ENCODE results near the gene CIAPIN1. TPM values are rescaled to one million over a fixed set of nuclear protein-coding genes. Genes with fewer than 3 reads are reported as not detected.

Gene CIAPIN1
- polyA plus RNA-seq, 3 donors: 24.0 to 46.5 (median 42.1) TPM

GRCh38 chr16:57391708-57392107 is 55.5 kb downstream of the CIAPIN1 start:
- Mint-ChIP-seq H3K4me3 (no peak overlapping the region), H3K27me3 (ENCODE audit: low read depth in 3 of 3) (peaks cover 10 to 25% (median 19%) of the 10 kb centered on the region in 3 donors), H3K27ac (no peak overlapping the region), H3K9me3 (peaks cover 0 to 11% (median 4%) of the 10 kb centered on the region in 7 donors), H3K36me3 (no peaks in the 10 kb centered on the region), H3K4me1 (peaks cover 4% of the 10 kb centered on the region)
- peaks cover 0 to 6% of the 10 kb centered on the region in 2 donors for H3K4me1 ChIP-seq (ENCODE audit: control insufficient read depth in 1 of 2, insufficient read depth in 2 of 2, low read length in 2 of 2)
- no peak overlapping the region for H3K4me3 ChIP-seq (replicated peaks in 1 of 3; ENCODE audit: low read depth in 2 of 3, low read length in 3 of 3)
- no CpG with 5 or more reads among the region's 5 CpGs for WGBS (ENCODE audit: insufficient coverage)
- H3K9me3 ChIP-seq (replicated peaks in 1 of 2; ENCODE audit: control insufficient read depth in 1 of 2, insufficient read depth in 1 of 2, low read length in 2 of 2): peaks cover 0 to 9% of the 10 kb centered on the region in 2 donors
- H3K79me2 ChIP-seq (ENCODE audit: insufficient read depth, low read length): no peaks in the 10 kb centered on the region
- no peak for TF ChIP-seq CTCF (IDR thresholded peaks at IDR 0.05)
- H3K4me2 ChIP-seq (replicated peaks; ENCODE audit: extremely low read depth, low read length, poor library complexity, severe bottlenecking): no peak overlapping the region
- no peak overlapping the region for H3K27ac ChIP-seq (ENCODE audit: low read depth in 1 of 2, low read length in 2 of 2)
- H4K20me1 ChIP-seq (ENCODE audit: insufficient read depth, low read length): no peaks in the 10 kb centered on the region
- intact Hi-C loops (cut with micrococcal nuclease): no loop called here
- H3K27me3 ChIP-seq (ENCODE audit: control insufficient read depth in 2 of 2, insufficient read depth in 2 of 2, low read length in 2 of 2): peaks cover 0 to 10% of the 10 kb centered on the region in 2 donors
- no peak for DNase-seq
- H3K9ac ChIP-seq (ENCODE audit: insufficient read depth, low read length, poor library complexity, severe bottlenecking): no peak overlapping the region
- no peak overlapping the region for H2AFZ ChIP-seq (ENCODE audit: insufficient read depth, low read depth, low read length, poor library complexity, severe bottlenecking)
- H3K36me3 ChIP-seq (replicated peaks in 1 of 2; ENCODE audit: control insufficient read depth in 1 of 2, insufficient read depth in 2 of 2, low read length in 2 of 2): no peaks in the 10 kb centered on the region

GRCh38 chr16:57391300-57391699 is 55.9 kb downstream of the CIAPIN1 start:
- Mint-ChIP-seq H3K36me3 (no peaks in the 10 kb centered on the region), H3K4me3 (no peak overlapping the region), H3K9me3 (peaks cover 0 to 11% (median 4%) of the 10 kb centered on the region in 7 donors), H3K4me1 (peaks cover 4% of the 10 kb centered on the region), H3K27me3 (ENCODE audit: low read depth in 3 of 3) (peaks cover 14 to 25% (median 19%) of the 10 kb centered on the region in 3 donors), H3K27ac (no peak overlapping the region)
- 86% methylated on average over 3 of the region's 4 CpGs for WGBS (ENCODE audit: insufficient coverage)
- H3K9ac ChIP-seq (ENCODE audit: insufficient read depth, low read length, poor library complexity, severe bottlenecking): no peak overlapping the region
- intact Hi-C loops (cut with micrococcal nuclease): no loop called here
- H4K20me1 ChIP-seq (ENCODE audit: insufficient read depth, low read length): no peaks in the 10 kb centered on the region
- TF ChIP-seq CTCF (IDR thresholded peaks at IDR 0.05): no peak
- H3K9me3 ChIP-seq (replicated peaks in 1 of 2; ENCODE audit: control insufficient read depth in 1 of 2, insufficient read depth in 1 of 2, low read length in 2 of 2): peaks cover 0 to 9% of the 10 kb centered on the region in 2 donors
- no peak for DNase-seq
- no peak overlapping the region for H3K27ac ChIP-seq (ENCODE audit: low read depth in 1 of 2, low read length in 2 of 2)
- H2AFZ ChIP-seq (ENCODE audit: insufficient read depth, low read depth, low read length, poor library complexity, severe bottlenecking): no peak overlapping the region
- H3K4me1 ChIP-seq (ENCODE audit: control insufficient read depth in 1 of 2, insufficient read depth in 2 of 2, low read length in 2 of 2): peaks cover 0 to 6% of the 10 kb centered on the region in 2 donors
- H3K4me2 ChIP-seq (replicated peaks; ENCODE audit: extremely low read depth, low read length, poor library complexity, severe bottlenecking): no peak overlapping the region
- no peak overlapping the region for H3K4me3 ChIP-seq (replicated peaks in 1 of 3; ENCODE audit: low read depth in 2 of 3, low read length in 3 of 3)
- H3K27me3 ChIP-seq (ENCODE audit: control insufficient read depth in 2 of 2, insufficient read depth in 2 of 2, low read length in 2 of 2): peaks cover 0 to 10% of the 10 kb centered on the region in 2 donors
- H3K36me3 ChIP-seq (replicated peaks in 1 of 2; ENCODE audit: control insufficient read depth in 1 of 2, insufficient read depth in 2 of 2, low read length in 2 of 2): no peaks in the 10 kb centered on the region
- no peaks in the 10 kb centered on the region for H3K79me2 ChIP-seq (ENCODE audit: insufficient read depth, low read length)

Measured in CD14-positive monocyte (primary cell).